HL-60 (cell line): ENCODE measurements around the gene PANX2.

ENCODE experiments used
- DNase-seq, 2 experiments: peaks; one replicate each; pipeline ENCODE4 v3.0.0-alpha.2; 2010 to 2020; ENCODE audit warnings: low read depth in 1 of 2, low spot score in 1 of 2
- H3K27ac ChIP-seq: fragments of 250-450 bp; sonication (Bioruptor Pico); replicated peaks from 2 replicates; pipeline ENCODE4 v1.5.1; 2020; ENCODE audit warnings: mild to moderate bottlenecking, moderate library complexity
- H3K27me3 ChIP-seq: fragments of 250-450 bp; sonication (Bioruptor Pico); 2 replicates; pipeline ENCODE4 v1.5.1; 2021; ENCODE audit warnings: mild to moderate bottlenecking, moderate library complexity; ENCODE audit not compliant: insufficient read depth, poor library complexity, severe bottlenecking
- H3K4me3 ChIP-seq: replicated peaks from 2 replicates; pipeline ENCODE4 v1.5.1; 2011; ENCODE audit warnings: mild to moderate bottlenecking, control low read depth, low read length; ENCODE audit not compliant: insufficient read depth
- GABPA ChIP-seq: IDR thresholded peaks from 2 replicates; pipeline ENCODE4 v1.6.1; 2012; ENCODE audit warnings: low read depth
- POLR2AphosphoS5 ChIP-seq: IDR thresholded peaks from 2 replicates; pipeline ENCODE4 v1.6.1; 2012; ENCODE audit warnings: low read depth
- SPI1 ChIP-seq: IDR thresholded peaks from 2 replicates; pipeline ENCODE4 v1.6.1; 2012; ENCODE audit warnings: low read depth, mild to moderate bottlenecking, borderline replicate concordance
- TF ChIP-seq, protein P1 (sequence below): IDR thresholded peaks from 2 replicates; pipeline ENCODE4 v1.6.1; 2012; ENCODE audit warnings: low read depth; ENCODE audit not compliant: insufficient replicate concordance
- TF ChIP-seq, protein P2 (sequence below): IDR thresholded peaks from one replicate; pipeline ENCODE4 v1.5.1; 2011; ENCODE audit warnings: low read length, control low read depth, inconsistent platforms; ENCODE audit not compliant: insufficient read depth

The PANX2 gene

DNA sequence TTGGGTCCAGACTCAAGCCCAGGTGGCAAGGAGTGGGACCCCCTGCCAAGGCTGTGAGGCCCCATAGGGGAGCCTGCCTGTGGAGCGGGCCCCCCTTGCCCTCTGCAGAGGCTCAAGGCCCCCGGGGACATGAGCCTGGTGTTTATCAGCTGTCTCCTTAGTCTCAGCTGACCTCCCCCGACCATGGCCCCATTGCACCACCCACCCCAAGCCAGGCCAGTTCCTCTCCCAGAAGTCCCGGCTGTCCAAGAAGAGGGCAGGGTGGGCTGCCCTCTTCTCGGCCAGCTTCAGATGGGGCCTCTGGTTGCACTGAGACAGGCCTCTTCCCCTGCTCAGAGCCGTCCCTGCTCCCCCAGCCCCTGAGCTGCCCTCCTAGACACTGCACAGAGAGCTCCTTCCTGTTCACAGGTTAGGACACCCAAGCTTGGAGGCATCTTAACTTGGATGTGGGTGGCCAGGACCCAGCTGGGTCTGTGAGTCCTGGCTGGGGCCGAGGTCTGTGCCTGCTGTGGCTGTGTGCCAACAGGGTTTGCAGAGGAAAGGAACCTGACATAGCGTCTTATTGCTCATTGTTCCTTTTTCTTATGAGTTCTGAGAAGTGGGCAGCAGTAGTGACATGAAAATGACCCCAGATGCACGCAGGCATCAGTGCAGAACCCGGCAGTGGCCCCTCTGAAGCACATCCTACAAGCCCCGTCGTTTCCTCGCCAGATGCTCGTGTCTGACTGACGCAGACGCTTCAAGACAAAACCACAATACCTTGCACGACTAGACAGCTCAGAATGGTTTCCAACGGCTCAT is 20.6 kb downstream of the PANX2 start:
- peak overlapping the region; percentile 97 for H3K27ac ChIP-seq
- peak overlapping the region; percentile 38 for H3K4me3 ChIP-seq
- DNase-seq: peak; percentile 86 to 95
- no peaks in the 10 kb centered on the region for H3K27me3 ChIP-seq
- TF ChIP-seq POLR2AphosphoS5 (no peak; the same call in 1 of the 2 replicates), SPI1 (peak; percentile 30; the same call in 1 of the 2 replicates)
- TF ChIP-seq, protein P1, sequence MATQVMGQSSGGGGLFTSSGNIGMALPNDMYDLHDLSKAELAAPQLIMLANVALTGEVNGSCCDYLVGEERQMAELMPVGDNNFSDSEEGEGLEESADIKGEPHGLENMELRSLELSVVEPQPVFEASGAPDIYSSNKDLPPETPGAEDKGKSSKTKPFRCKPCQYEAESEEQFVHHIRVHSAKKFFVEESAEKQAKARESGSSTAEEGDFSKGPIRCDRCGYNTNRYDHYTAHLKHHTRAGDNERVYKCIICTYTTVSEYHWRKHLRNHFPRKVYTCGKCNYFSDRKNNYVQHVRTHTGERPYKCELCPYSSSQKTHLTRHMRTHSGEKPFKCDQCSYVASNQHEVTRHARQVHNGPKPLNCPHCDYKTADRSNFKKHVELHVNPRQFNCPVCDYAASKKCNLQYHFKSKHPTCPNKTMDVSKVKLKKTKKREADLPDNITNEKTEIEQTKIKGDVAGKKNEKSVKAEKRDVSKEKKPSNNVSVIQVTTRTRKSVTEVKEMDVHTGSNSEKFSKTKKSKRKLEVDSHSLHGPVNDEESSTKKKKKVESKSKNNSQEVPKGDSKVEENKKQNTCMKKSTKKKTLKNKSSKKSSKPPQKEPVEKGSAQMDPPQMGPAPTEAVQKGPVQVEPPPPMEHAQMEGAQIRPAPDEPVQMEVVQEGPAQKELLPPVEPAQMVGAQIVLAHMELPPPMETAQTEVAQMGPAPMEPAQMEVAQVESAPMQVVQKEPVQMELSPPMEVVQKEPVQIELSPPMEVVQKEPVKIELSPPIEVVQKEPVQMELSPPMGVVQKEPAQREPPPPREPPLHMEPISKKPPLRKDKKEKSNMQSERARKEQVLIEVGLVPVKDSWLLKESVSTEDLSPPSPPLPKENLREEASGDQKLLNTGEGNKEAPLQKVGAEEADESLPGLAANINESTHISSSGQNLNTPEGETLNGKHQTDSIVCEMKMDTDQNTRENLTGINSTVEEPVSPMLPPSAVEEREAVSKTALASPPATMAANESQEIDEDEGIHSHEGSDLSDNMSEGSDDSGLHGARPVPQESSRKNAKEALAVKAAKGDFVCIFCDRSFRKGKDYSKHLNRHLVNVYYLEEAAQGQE: no peak

DNA sequence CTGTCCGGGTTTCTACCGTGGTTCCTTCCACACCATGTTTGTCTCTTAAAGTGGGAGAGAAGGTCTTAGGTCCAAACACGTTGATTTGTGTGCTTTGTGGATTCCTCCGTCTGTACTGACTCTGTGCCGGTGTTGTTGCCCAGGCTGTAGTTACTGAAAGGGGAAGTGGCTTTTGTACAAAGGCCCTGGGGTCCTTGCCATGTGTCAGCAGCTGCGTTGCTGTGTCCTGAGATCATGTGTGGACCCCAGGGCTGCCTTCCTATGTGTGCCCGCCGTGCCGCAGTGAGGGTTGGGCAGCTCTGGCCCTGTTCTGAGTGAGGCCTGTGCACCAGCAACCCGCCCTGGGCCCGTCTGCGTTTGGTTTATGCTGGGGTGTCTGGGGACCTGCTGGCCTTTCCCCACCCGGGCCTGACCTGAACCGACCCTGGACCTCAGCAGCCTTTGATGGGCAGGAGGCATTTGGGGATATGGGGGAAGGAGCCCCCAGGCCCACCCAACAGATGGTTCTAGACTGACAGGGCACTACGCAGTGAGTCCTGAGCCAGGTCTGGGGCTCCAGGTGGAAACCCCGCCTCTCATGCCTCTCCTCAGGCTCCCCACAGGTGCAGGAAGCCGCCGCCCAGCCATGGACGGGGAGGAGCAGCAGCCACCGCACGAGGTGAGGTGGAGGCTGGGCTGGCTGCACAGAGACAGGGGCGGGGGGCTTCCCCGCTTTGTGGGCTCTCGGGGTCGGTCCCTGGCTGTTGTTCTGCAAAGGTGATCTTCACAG is 22.1 kb downstream of the PANX2 start:
- TF ChIP-seq POLR2AphosphoS5 (peak; percentile 58), GABPA (no peak), SPI1 (peak; percentile 98)
- TF ChIP-seq, protein P2, sequence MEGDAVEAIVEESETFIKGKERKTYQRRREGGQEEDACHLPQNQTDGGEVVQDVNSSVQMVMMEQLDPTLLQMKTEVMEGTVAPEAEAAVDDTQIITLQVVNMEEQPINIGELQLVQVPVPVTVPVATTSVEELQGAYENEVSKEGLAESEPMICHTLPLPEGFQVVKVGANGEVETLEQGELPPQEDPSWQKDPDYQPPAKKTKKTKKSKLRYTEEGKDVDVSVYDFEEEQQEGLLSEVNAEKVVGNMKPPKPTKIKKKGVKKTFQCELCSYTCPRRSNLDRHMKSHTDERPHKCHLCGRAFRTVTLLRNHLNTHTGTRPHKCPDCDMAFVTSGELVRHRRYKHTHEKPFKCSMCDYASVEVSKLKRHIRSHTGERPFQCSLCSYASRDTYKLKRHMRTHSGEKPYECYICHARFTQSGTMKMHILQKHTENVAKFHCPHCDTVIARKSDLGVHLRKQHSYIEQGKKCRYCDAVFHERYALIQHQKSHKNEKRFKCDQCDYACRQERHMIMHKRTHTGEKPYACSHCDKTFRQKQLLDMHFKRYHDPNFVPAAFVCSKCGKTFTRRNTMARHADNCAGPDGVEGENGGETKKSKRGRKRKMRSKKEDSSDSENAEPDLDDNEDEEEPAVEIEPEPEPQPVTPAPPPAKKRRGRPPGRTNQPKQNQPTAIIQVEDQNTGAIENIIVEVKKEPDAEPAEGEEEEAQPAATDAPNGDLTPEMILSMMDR: no peak
- peak in 1 of 2 experiments; percentile 75 for DNase-seq
- Histone ChIP-seq H3K27ac (peak overlapping the region; percentile 97), H3K27me3 (no peaks in the 10 kb centered on the region), H3K4me3 (peak overlapping the region; percentile 1)

DNA sequence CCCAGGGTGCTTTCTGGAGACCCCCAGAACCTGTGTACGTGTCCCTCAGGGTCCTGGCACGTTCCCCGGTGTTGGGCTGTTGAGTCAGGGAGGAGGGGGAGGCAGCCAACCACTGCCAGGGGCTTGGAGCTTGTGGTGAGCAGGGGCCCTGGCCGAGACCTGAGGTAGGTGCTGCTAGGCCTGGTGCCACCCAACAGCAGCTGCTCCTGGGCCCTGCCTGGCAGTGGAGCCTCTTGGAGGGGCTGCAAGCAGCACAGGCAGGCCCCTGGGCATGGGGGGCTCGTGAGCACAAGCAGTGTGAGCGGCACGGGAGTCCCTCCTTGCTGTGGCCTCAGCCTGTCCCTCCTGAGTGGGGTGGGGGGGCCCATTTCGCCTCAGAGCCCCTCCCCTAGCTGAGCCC is 23.1 kb downstream of the PANX2 start:
- no peak for DNase-seq
- Histone ChIP-seq H3K27ac (peak overlapping the region; percentile 97), H3K27me3 (no peaks in the 10 kb centered on the region), H3K4me3 (no peak overlapping the region)
- TF ChIP-seq SPI1: no peak
- TF ChIP-seq, protein P1: no peak
- 0 out of 2 replicates have a peak, but pooled peaks have one; percentile 6 for TF ChIP-seq POLR2AphosphoS5
- TF ChIP-seq, protein P2: no peak
- no peak for TF ChIP-seq GABPA
